ENCODE data around the gene CRB1. TPM values are rescaled to one million over a fixed set of nuclear protein-coding genes. Genes with fewer than 3 reads are reported as not detected.

CRB1 gene
- total RNA-seq, 1 experiment from 2014 or later, result not detected

DNA sequence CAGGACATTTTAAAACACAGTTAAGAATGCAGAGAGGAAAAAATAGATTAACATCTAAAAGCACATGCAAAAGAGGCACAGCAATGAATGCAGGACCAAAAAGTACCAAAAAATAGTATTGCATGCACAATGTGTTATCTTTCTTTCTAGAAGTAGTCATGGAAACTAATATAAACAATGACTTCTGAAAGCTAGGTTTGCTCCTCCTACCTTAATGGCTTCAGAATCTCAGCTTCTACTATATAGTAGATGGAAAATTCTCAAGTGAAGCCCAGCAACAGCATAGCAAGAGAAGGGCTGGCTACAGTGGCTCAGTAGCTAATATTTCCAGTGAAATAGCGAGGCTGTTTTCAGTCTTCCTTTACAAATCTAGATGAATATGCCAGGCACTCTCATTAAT, 125.1 kb downstream of the CRB1 start:
- H3K36me3 ChIP-seq (ENCODE audit: control insufficient read depth, insufficient read depth, low read length), result no peaks in the 10 kb centered on the region
- in situ Hi-C loops (cut with HindIII; ENCODE audit: low pct_unique_long_range_greater_than_20kb, low sequenced_read_pairs) (no loop called here), intact Hi-C loops (cut with micrococcal nuclease; ENCODE audit: unreplicated experiment) (no loop called here)
- CTCF ChIA-PET, result no interaction called here
- no TSS peak for BruUV-seq (replicated peaks)
- no peaks in the 10 kb centered on the region; the same call in 1 of the 2 replicates for H3K27me3 ChIP-seq (ENCODE audit: control insufficient read depth, insufficient read depth, low read length)
- POLR2A ChIA-PET, result interaction anchor here (0.6 kb wide), 1 partner anchor 259 kb away, joined by 4 read pairs; no protein-coding TSS in a partner anchor
- no peak overlapping the region for H3K27ac ChIP-seq (ENCODE audit: low read length)
- TF ChIP-seq POLR2AphosphoS5 (IDR thresholded peaks at IDR 0.05; ENCODE audit: low read depth, low read length) (no peak), SIN3A (IDR thresholded peaks at IDR 0.05; ENCODE audit: borderline replicate concordance, insufficient read depth, low read depth, low read length) (no peak), TCF7L2 (IDR thresholded peaks at IDR 0.05; ENCODE audit: low read depth, low read length) (no peak)
- TF ChIP-seq, protein P1, sequence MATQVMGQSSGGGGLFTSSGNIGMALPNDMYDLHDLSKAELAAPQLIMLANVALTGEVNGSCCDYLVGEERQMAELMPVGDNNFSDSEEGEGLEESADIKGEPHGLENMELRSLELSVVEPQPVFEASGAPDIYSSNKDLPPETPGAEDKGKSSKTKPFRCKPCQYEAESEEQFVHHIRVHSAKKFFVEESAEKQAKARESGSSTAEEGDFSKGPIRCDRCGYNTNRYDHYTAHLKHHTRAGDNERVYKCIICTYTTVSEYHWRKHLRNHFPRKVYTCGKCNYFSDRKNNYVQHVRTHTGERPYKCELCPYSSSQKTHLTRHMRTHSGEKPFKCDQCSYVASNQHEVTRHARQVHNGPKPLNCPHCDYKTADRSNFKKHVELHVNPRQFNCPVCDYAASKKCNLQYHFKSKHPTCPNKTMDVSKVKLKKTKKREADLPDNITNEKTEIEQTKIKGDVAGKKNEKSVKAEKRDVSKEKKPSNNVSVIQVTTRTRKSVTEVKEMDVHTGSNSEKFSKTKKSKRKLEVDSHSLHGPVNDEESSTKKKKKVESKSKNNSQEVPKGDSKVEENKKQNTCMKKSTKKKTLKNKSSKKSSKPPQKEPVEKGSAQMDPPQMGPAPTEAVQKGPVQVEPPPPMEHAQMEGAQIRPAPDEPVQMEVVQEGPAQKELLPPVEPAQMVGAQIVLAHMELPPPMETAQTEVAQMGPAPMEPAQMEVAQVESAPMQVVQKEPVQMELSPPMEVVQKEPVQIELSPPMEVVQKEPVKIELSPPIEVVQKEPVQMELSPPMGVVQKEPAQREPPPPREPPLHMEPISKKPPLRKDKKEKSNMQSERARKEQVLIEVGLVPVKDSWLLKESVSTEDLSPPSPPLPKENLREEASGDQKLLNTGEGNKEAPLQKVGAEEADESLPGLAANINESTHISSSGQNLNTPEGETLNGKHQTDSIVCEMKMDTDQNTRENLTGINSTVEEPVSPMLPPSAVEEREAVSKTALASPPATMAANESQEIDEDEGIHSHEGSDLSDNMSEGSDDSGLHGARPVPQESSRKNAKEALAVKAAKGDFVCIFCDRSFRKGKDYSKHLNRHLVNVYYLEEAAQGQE (IDR thresholded peaks at IDR 0.05; ENCODE audit: insufficient read depth in 1 of 2, low read depth in 2 of 2, low read length in 1 of 2), result no peak
- no peaks in the 10 kb centered on the region for H3K4me1 ChIP-seq (ENCODE audit: control insufficient read depth, insufficient read depth, low read length)
- no peak overlapping the region for H3K4me3 ChIP-seq (ENCODE audit: low read depth in 2 of 2, low read length in 2 of 2)
- ATAC-seq (no peak), DNase-seq (ENCODE audit: low read depth, low spot score) (no peak)
- no peaks in the 10 kb centered on the region for H3K9me3 ChIP-seq (ENCODE audit: control insufficient read depth, insufficient read depth, low read depth, low read length)

DNA sequence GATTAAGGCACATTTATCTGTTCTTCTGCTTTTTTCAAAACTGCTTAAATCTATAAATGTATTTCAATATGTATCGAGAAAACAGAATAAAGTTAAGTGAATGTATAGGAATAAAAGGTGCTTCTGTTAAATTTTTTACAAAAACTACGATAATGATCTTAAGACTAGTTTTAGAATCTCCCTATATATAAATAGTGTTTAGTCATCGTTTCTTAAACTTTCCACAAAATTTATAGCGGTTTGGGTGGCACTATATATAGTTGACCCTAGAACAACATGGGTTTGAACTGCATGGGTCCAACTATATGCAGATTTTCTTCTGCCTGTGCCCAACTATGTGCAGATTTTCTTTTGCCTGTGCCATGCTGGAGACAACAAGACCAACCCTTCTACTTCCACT, 125.7 kb downstream of the CRB1 start:
- no peak for ATAC-seq
- DNase-seq (ENCODE audit: low read depth, low spot score), result no peak
- no peak overlapping the region for H3K4me3 ChIP-seq (ENCODE audit: low read depth in 2 of 2, low read length in 2 of 2)
- TF ChIP-seq SIN3A (IDR thresholded peaks at IDR 0.05; ENCODE audit: borderline replicate concordance, insufficient read depth, low read depth, low read length), result no peak
- no peak for TF ChIP-seq TCF7L2 (IDR thresholded peaks at IDR 0.05; ENCODE audit: low read depth, low read length)
- no peak for TF ChIP-seq POLR2AphosphoS5 (IDR thresholded peaks at IDR 0.05; ENCODE audit: low read depth, low read length)
- TF ChIP-seq, protein P2, sequence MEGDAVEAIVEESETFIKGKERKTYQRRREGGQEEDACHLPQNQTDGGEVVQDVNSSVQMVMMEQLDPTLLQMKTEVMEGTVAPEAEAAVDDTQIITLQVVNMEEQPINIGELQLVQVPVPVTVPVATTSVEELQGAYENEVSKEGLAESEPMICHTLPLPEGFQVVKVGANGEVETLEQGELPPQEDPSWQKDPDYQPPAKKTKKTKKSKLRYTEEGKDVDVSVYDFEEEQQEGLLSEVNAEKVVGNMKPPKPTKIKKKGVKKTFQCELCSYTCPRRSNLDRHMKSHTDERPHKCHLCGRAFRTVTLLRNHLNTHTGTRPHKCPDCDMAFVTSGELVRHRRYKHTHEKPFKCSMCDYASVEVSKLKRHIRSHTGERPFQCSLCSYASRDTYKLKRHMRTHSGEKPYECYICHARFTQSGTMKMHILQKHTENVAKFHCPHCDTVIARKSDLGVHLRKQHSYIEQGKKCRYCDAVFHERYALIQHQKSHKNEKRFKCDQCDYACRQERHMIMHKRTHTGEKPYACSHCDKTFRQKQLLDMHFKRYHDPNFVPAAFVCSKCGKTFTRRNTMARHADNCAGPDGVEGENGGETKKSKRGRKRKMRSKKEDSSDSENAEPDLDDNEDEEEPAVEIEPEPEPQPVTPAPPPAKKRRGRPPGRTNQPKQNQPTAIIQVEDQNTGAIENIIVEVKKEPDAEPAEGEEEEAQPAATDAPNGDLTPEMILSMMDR (IDR thresholded peaks at IDR 0.05), result no peak
- POLR2A ChIA-PET, result no interaction called here
- in situ Hi-C loops (cut with HindIII; ENCODE audit: low pct_unique_long_range_greater_than_20kb, low sequenced_read_pairs) (no loop called here), intact Hi-C loops (cut with micrococcal nuclease; ENCODE audit: unreplicated experiment) (no loop called here)
- no peak overlapping the region for H3K27ac ChIP-seq (ENCODE audit: low read length)
- H3K4me1 ChIP-seq (ENCODE audit: control insufficient read depth, insufficient read depth, low read length), result no peaks in the 10 kb centered on the region
- no peaks in the 10 kb centered on the region for H3K9me3 ChIP-seq (ENCODE audit: control insufficient read depth, insufficient read depth, low read depth, low read length)
- CTCF ChIA-PET, result no interaction called here
- no peaks in the 10 kb centered on the region for H3K36me3 ChIP-seq (ENCODE audit: control insufficient read depth, insufficient read depth, low read length)
- H3K27me3 ChIP-seq (ENCODE audit: control insufficient read depth, insufficient read depth, low read length), result no peaks in the 10 kb centered on the region
- BruUV-seq (replicated peaks), result no TSS peak

DNA sequence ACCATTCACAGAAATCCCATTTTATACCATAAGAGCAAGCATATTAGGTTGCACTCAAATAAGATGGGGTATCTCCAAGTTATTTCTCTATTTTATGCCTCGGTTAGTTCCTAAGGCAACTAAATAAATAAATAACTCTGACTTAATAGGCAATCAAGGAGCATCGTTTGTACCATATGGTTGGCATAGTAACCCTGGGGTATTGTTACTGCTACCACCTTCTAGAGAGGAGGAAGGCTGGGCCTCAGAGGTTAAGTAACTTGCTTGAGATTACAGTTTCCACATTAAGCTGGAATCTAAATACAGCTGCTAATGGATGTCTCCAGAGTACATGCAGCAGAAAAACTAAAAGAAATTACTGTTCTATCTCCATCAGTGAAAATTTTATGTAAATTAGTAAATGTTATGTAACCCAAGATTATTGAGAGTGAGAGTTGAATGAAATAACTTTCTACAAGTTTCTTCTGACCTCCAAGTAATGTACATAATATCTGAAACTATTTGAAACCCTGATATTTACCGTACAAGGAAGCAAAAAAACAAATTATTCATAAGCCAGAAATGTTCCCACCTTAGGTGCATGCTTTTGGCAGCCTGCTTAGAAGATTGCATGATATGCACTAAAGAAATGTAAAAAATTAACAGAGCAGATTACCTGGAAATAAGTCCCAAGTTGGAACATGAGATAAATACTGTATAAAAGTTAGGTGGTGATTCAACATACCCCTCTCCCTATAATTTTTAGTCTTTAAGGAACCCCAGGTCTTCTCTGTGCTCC, 127.0 kb downstream of the CRB1 start:
- BruUV-seq (replicated peaks), result no TSS peak
- ATAC-seq, result no peak
- intact Hi-C loops (cut with micrococcal nuclease; ENCODE audit: unreplicated experiment) (no loop called here), in situ Hi-C loops (cut with HindIII; ENCODE audit: low pct_unique_long_range_greater_than_20kb, low sequenced_read_pairs) (no loop called here)
- Histone ChIP-seq H3K4me3 (ENCODE audit: low read depth in 2 of 2, low read length in 2 of 2) (no peak overlapping the region), H3K9me3 (ENCODE audit: control insufficient read depth, insufficient read depth, low read depth, low read length) (no peaks in the 10 kb centered on the region), H3K27ac (ENCODE audit: low read length) (no peak overlapping the region), H3K36me3 (ENCODE audit: control insufficient read depth, insufficient read depth, low read length) (no peaks in the 10 kb centered on the region), H3K4me1 (ENCODE audit: control insufficient read depth, insufficient read depth, low read length) (no peaks in the 10 kb centered on the region), H3K27me3 (ENCODE audit: control insufficient read depth, insufficient read depth, low read length) (no peaks in the 10 kb centered on the region)
- TF ChIP-seq, protein P1 (IDR thresholded peaks at IDR 0.05; ENCODE audit: insufficient read depth in 1 of 2, low read depth in 2 of 2, low read length in 1 of 2), result no peak
- TF ChIP-seq TCF7L2 (IDR thresholded peaks at IDR 0.05; ENCODE audit: low read depth, low read length) (no peak), POLR2AphosphoS5 (IDR thresholded peaks at IDR 0.05; ENCODE audit: low read depth, low read length) (no peak), SIN3A (IDR thresholded peaks at IDR 0.05; ENCODE audit: borderline replicate concordance, insufficient read depth, low read depth, low read length) (no peak)
- TF ChIP-seq, protein P2 (IDR thresholded peaks at IDR 0.05), result no peak
- DNase-seq (ENCODE audit: low read depth, low spot score), result no peak
- POLR2A ChIA-PET, result no interaction called here
- CTCF ChIA-PET, result no interaction called here

All from Panc1 (cell line).